ENCODE results near the gene PGLYRP1. TPM values are rescaled to one million over a fixed set of nuclear protein-coding genes. Genes with fewer than 3 reads are reported as not detected.

PGLYRP1 gene
- total and polyA plus RNA-seq, 4 donors: 1.0 to 21.7 (median 1.2) TPM

- H3K27me3 ChIP-seq (ENCODE audit: control insufficient read depth in 3 of 3, insufficient read depth in 3 of 3, low read length in 2 of 3): peaks cover 0 to 22% (median 15%) of the 10 kb centered on the region in 3 donors
- TF ChIP-seq CTCF (IDR thresholded peaks at IDR 0.05; ENCODE audit: control extremely low read depth, extremely low read depth): peak; percentile 71
- no peaks in the 10 kb centered on the region for H3K9me3 ChIP-seq (ENCODE audit: control insufficient read depth in 4 of 4, insufficient read depth in 3 of 4, low read length in 3 of 4)
- peaks cover 6 to 16% (median 9%) of the 10 kb centered on the region in 5 donors for H3K4me1 ChIP-seq (ENCODE audit: control insufficient read depth in 5 of 5, insufficient read depth in 5 of 5, low read length in 5 of 5)
- 1% methylated on average over 45 to 48 of the region's 48 CpGs for WGBS, 2 donors
- DNase-seq: peak; percentile 79 to 87 (median 85)
- no peak overlapping the region for H3K9ac ChIP-seq (ENCODE audit: insufficient read depth in 1 of 2, low read length in 2 of 2)
- peak overlapping the region; percentile 53 for H3K4me3 ChIP-seq
- no peak overlapping the region for H3K27ac ChIP-seq (ENCODE audit: low read depth in 1 of 2, low read length in 1 of 2)
- ATAC-seq (ENCODE audit: insufficient read depth, low FRiP score): peak; percentile 80
- no peaks in the 10 kb centered on the region for H3K36me3 ChIP-seq (ENCODE audit: control insufficient read depth in 4 of 4, insufficient read depth in 4 of 4, low read length in 4 of 4)
Measured at GRCh38 chr19:46016426-46017094, 6.3 kb downstream of the PGLYRP1 start.

DNA sequence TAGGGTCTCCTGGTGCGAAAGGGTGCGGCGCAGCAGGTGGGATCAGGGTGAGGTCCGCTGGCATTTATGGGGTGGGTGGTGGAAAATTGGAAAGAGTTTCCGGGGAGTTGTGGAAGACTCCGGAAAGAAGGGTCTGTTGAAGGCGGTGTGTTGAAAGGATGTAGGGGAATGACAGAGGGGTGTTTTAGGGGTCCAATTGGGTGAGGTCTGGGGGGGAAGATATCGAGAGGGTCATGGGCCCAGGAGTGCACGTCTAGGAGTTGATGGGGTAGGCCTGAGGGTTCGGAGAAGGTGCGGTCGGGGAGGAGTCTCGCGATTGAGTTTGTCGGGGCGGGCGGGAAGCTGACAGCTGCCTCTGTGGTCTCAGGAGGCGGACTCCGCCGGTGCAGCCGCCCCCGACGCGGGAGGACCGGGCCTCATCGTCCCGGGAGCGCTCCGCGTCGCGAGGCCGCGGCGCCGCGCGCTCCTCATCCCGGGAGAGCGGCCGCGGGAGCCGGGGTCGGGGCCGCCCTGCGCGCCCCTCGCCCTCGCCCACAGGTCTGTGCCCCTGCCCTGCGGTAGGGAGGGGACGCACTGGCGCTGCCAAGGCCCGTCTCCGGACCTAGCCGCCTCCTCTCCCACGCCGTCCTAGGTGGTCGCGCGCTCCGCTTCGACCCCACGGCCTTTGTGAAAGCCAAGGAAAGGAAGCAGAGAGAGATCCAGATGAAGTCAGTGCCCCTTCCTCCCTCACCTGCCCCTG, 7.0 kb downstream of the PGLYRP1 start:
- Histone ChIP-seq H3K27me3 (ENCODE audit: control insufficient read depth in 3 of 3, insufficient read depth in 3 of 3, low read length in 2 of 3) (peaks cover 0 to 22% (median 15%) of the 10 kb centered on the region in 3 donors), H3K4me3 (peak overlapping the region; percentile 53), H3K9ac (ENCODE audit: insufficient read depth in 1 of 2, low read length in 2 of 2) (no peak overlapping the region), H3K9me3 (ENCODE audit: control insufficient read depth in 4 of 4, insufficient read depth in 3 of 4, low read length in 3 of 4) (no peaks in the 10 kb centered on the region), H3K27ac (ENCODE audit: low read depth in 1 of 2, low read length in 1 of 2) (no peak overlapping the region), H3K4me1 (ENCODE audit: control insufficient read depth in 5 of 5, insufficient read depth in 5 of 5, low read length in 5 of 5) (peaks cover 6 to 16% (median 9%) of the 10 kb centered on the region in 5 donors), H3K36me3 (ENCODE audit: control insufficient read depth in 4 of 4, insufficient read depth in 4 of 4, low read length in 4 of 4) (no peaks in the 10 kb centered on the region)
- WGBS, 2 donors: 1 to 3% methylated on average over 41 to 63 of the region's 63 CpGs
- DNase-seq (no peak), ATAC-seq (ENCODE audit: insufficient read depth, low FRiP score) (peak; percentile 4)
- TF ChIP-seq CTCF (IDR thresholded peaks at IDR 0.05; ENCODE audit: control extremely low read depth, extremely low read depth): no peak

DNA sequence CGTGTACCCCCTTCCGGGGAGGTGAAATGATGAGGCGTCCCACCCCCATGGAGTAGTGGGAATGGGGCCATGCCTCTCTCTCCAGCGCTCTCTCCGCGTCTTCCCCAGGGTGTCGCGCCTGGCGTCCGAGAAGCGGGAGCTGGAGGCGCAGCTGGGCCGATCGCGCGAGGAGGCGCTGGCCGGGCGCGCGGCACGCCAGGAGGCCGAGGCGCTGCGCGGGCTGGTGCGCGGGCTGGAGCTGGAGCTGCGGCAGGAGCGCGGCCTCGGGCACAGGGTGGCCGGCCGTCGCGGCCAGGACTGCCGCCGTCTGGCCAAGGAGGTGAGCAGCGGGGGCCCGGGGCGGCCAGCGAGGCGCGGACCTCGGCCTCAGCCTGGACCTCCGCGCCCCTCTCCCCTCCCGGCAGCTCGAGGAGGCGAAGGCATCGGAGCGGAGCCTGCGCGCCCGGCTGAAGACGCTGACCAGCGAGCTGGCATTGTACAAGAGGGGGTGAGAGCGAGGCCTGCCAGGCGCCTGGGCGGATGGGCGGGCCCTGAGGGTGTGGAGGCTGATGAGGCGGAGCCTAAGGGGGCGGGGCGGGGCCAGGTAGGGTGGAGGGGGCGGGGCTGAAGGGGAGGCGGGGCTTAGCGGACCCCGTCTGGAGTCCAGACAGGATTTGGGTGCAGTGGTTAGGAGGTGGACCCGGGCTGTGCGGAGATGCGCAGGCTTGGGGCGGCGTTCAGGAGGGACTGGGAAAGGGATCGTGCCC, 7.7 kb downstream of the PGLYRP1 start:
- no peaks in the 10 kb centered on the region for H3K9me3 ChIP-seq (ENCODE audit: control insufficient read depth in 4 of 4, insufficient read depth in 3 of 4, low read length in 3 of 4)
- H3K36me3 ChIP-seq (ENCODE audit: control insufficient read depth in 4 of 4, insufficient read depth in 4 of 4, low read length in 4 of 4): no peaks in the 10 kb centered on the region
- peaks cover 0 to 22% (median 15%) of the 10 kb centered on the region in 3 donors for H3K27me3 ChIP-seq (ENCODE audit: control insufficient read depth in 3 of 3, insufficient read depth in 3 of 3, low read length in 2 of 3)
- 5 to 9% methylated on average over 50 to 74 of the region's 74 CpGs for WGBS, 2 donors
- DNase-seq (peak in 2 of 3 donors; percentile 53 to 65), ATAC-seq (ENCODE audit: insufficient read depth, low FRiP score) (peak; percentile 81)
- no peak overlapping the region for H3K4me3 ChIP-seq
- H3K9ac ChIP-seq (ENCODE audit: insufficient read depth in 1 of 2, low read length in 2 of 2): no peak overlapping the region
- H3K27ac ChIP-seq (ENCODE audit: low read depth in 1 of 2, low read length in 1 of 2): no peak overlapping the region
- TF ChIP-seq CTCF (IDR thresholded peaks at IDR 0.05; ENCODE audit: control extremely low read depth, extremely low read depth): no peak
- H3K4me1 ChIP-seq (ENCODE audit: control insufficient read depth in 5 of 5, insufficient read depth in 5 of 5, low read length in 5 of 5): peaks cover 6 to 16% (median 9%) of the 10 kb centered on the region in 5 donors
